ENCODE measurements around the gene TMEM14C.
"Not testable (repeated sequence)": the region's sequence is repeated elsewhere in the genome, so short reads cannot be mapped to it uniquely, and the experiment has no call there.

Gene TMEM14C

DNA sequence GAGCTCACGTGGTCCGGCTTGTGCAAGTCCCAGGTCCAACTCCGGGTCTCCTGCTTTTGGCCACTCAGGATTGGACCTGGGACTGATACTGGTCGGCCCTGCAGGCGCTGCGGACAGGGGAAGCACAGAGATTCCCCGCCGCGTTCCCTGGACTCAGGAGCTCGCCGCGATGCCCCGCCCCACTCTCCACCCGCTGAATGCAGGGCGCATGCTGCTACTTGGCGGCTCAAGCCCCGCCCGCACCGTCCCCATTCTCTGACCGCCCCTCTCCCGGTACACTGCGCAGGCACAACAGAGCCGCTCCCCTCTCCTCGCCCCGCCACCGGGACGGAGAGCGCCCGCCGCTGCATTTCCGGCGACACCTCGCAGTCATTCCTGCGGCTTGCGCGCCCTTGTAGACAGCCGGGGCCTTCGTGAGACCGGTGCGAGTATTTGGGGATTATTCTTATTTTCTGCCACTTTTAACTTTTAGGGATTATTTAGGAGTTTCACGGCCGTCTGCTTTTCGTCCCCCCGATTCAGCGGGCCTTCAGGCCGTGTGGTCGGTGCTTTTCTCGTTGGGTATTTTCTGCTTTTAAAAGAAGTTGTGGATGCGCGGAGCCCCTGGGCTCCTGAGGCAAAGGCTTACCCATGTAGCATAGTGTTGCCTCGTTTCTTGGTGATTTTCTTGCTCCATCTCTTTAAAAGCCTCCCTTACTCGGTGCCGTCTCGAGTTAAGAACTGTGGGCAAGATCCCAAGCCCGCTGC lies at the start of gene TMEM14C:
TSS of gene TMEM14C (plus strand) at position 251 of the 747 bp plus-strand sequence. CDS start 1,544 bp downstream, outside the sequence.
- DNase-seq = peak; percentile 98

DNA sequence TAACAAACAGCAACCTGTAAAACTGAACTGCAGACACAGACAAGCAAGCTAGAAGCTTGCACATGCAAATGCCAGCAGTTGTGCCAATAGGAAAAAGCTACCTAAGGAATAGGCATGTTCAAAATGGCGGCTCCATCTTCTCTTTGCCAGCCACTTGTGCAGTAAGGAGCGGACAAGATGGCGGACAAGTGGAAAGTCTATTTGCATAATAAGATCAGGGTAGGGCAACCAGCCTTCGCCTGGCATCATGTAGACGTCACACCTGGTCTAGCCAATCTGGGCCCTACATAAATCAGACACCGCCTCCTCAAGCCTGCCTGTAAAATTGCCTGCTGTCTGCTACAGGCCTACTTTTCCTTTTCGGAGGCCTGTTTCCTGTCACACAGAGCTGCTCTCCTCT lies 46.5 kb upstream of the TMEM14C start:
- no peak for DNase-seq

DNA sequence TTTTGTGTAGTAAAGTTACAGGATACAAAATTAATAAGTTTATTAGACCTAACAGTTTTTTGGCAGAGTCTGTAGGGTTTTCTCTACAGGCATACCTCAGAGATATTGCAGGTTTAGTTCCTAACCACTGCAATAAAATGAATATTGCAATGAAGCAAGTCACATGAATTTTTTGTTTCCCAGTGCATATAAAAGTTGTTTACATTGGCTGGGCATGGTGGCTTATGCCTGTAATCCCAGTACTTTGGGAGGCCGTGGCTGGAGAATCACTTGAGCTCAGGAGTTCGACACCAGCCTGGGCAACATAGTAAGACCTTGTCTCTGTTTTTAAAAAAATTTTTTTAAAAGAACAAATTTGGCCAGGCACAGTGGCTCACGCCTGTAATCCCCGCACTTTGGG lies 44.4 kb upstream of the TMEM14C start:
- DNase-seq = no peak

DNA sequence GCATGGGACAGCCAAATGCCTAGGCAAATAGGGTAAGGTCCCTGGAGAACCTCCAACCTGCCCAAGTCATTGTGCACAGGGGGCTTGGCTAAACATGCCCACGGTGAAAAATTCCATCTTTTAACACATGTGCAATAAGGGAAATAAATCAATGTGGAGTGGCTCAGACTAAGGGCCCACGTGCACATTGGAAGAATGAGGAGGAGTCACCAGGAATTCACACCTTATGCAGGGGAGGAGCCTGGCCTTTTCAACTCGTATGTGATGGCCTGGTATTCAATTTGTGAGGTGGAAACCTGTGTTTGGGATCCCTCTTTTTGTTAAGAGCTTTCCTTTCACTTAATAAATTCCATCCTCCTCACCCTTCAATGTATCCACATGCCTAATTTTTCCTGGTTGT lies 41.1 kb upstream of the TMEM14C start:
- no peak for DNase-seq

DNA sequence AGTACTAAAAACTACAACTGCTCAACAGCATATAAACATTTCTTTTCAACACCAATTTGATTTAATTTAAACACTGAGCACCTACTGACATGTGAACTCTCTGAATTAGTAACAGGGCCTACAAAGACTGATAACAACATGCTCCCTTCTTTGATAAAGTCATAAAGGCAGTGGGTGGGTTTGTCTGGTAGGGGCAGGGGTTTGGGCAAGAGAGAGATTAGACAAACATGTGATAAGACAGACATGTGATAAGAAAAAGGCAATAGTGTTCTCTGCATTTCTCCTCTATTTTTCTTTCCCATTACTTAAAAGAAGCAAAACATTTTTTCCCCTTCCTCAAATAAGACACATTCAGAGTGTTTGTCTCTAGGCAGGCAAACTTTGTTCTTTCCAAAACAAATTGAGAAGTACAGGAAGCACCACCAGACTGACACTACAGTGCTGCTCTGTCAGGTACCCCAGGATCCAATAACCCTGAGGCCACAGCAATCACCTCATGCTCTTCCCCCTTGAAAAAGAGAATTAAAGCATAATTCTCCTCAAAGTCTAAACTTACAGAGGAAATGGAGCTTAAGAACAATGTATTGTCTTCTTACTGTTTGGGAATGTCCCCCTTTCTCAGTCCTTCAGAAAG lies 40.4 kb upstream of the TMEM14C start:
- no peak for DNase-seq

DNA sequence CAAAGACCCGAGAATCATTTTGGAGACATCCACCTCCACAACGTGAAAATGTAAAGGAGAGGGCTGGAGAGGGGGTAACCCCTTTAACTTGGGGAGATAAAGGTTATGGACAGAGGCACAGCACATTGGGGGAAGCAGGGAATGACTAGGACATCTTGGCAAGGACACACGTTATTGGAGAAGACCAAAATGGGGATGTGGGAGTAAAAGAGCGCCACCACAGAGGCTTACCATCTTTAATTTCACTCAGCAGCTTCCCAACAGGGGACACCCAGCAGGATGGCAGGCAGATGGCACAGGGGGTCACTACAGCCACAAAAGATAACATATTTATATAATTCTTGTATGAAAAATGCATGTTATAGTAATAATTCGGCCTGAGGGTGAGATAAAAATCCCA lies 38.3 kb upstream of the TMEM14C start:
- no peak for DNase-seq

DNA sequence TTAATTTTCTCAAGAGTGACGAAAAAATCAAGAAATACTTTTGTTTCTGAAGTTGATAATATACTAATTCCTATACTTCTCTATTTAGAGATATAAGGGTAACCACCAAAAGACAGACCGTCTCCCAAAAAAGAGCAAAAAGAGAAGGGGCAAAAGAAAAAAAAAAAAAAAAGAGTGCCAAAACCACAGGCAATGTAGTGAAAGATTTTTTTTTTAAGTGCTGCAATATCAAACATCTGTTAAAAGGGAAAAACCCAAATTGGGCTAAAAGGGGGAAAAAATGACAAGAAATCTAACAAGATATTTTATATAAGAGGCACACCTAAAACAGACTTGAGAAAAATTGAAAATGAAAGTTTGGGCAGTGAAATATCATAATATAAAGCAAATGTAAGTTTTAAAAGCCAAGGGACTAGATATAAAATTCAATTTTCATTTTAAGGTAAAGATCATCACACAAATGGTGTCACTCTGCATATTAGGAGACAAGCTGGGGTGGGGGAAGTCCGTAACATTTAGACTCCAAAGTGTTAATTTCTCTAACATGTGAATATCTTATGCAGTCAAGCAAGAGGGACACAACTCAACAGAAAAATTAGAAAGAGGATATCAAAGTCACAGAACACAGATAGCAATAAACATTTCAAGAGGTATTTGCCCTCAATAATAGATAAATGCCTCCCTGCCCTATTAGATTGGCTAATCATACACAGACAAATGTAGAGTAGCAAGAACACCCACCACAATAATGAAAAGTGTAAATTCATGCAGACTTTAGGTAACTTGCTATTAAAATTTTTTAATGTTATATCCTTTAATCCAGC lies 37.6 kb upstream of the TMEM14C start:
- no peak for DNase-seq

DNA sequence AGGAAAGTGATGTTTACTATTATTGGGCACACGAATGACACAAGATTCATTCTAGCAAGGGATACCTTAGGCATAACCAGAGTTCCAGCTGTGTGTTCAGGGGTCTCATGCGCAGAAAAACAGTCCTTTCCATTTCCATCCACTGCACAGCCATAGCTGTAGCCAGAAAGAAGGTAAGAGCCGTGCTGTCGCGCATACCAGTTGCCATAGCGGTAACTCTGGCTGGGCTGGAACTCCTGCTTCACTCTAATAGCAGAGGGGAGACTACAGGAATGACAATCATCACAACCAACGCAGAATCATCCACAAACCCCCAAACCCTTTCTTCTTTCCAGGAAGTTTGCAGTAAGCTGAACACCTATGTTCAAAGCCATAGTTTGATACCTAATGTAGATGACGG lies 36.0 kb upstream of the TMEM14C start:
- no peak for DNase-seq

DNA sequence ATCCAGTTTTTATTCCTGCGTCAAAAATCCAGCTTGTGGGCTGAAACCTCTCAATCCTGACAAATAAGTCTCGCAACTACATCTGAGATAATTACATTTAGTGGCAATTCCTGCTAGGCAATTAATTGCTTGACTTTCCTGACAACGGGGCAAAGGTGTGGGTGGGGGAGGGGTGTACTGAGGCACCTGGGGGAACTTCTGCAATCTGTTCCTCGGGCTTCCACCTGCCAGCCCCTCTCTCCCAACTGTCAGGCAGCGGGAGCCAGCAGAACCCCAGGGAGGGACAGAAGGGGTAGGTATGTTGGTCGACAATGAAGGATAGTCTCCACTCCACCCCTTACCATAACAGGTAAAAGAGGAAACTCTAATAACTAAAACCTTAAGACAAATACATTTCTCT lies 35.3 kb upstream of the TMEM14C start:
- DNase-seq = no peak

DNA sequence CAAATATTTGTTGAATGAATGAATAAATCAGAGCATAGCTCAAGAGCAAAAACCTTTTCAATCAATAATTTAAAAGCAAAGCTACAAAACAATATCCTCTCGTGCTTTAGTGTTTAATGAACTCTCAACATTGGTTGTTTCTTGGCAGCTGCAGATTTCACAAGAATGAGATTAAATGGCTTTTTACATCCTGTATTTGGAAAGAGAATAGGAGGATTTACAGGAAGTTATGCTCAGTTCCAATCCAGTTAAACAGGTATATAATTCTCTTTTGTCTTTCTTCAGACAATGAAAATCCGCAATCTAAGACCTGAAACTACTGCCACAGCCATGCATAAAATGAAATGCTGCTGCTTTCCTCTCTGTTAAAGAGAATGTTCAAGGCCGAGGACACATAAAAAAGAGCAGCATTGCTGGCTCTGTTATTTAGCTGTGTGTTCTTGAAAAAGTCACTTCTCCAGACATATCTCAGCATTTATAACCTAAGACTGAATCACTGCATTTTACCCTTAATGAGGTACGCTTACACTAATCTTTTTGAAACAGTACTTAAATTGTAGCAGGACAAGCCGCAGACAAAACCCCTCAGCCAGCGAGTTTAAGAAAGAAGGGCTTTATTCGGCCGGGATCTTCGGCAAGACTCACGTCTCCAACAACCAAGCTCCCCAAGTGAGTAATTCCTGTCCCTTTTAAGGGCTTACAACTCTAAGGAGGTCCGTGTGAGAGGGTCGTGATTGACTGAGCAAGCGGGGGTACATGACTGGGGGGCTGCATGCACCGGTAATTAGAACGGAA lies 32.0 kb upstream of the TMEM14C start:
- no peak for DNase-seq

DNA sequence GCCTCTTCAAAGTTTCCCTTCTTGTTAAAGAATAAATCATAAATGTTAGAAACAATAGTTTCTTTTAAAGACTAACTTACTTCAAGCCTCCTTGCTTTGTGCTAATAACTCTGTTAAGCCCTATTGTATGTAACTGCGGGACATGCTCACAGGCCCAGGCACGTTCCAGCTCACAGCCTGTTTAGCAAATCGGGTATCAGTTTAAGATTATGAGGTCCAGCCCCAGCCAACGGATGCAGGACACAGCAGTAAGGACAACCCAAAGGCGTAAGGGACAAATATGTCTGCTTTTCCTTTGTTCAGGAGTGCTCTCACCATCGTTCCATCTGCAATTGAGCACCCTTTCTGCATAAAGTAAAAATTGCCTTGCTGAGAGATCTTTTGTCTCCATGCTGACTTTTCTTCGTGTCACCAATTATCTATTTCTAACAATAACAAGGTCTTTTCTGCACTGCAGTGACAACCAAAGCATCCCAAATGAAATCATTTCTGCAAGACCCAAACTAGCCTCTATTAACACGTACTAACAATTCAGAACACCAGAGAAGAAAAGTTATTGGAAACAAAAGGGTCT lies 29.8 kb upstream of the TMEM14C start:
- DNase-seq = no peak

DNA sequence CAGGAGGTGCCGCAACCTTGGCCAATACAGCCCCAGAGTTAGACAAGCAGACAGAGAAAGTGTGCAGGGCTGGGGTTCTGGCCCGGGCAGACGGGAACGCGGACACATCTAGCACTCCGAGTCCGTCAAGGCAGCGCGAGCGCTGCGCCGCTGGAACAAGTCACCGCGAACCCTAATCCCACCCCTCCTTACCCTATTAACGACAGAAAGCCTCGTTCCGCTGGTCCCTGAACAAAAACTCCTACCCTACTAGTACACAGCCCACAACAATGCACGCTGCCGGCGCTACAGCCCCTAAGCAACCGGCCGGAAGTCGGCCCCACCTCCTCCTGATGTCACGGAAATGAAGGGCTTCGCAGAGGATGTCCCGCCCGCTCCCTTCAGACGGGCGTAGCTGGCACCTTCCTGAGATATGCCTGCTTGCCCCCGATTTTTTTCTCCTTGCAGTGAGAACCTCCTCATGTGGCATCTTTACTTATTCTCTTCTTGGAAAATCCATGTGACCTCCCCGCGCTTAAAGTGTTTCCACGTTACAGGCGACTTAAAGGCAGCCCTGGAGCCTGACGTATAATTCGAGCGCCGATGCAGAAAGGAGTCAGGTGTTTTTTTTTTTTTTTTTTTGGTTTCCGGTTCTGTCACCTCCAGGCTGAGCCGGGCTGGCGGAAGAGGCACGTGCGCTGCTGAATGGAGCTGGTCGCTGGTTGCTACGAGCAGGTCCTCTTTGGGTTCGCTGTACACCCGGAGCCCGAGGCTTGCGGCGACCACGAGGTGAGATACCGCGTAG lies 28.4 kb upstream of the TMEM14C start, which contains the start of the genes C6orf52 and PAK1IP1:
TSS of gene C6orf52 (minus strand) at position 315 of the 784 bp plus-strand sequence. CDS start 7,066 bp downstream, outside the sequence.
TSS of gene PAK1IP1 (plus strand) at position 671 of the 784 bp plus-strand sequence. CDS start at position 685, 14 bp downstream.
- peak; percentile 92 for DNase-seq

DNA sequence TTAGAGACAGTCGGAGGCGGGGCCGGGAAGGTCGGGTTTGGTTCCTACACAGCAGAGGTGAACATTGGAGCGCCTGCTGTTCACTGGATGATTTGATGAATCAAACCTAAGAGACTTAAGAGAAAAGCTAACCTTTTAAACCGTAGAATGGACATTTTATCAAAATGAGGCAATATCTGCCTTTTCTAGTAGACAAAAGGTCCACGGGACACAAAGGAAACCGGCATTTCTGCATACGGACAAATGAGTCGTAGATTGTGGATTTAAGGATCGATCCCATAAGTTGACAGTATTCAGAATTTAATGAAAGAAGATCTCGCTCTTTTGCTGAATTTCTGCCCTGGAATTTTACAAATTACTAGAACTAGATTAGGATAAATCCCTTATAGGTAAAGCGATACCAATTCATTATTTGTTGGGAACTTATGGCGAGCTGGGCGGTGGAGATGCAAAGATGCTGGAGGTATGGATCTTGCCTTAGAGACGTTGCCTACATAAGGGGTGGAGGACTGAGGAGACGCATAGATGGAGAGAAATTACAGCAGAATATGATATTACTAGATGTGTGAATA lies 27.7 kb upstream of the TMEM14C start:
- no peak for DNase-seq

DNA sequence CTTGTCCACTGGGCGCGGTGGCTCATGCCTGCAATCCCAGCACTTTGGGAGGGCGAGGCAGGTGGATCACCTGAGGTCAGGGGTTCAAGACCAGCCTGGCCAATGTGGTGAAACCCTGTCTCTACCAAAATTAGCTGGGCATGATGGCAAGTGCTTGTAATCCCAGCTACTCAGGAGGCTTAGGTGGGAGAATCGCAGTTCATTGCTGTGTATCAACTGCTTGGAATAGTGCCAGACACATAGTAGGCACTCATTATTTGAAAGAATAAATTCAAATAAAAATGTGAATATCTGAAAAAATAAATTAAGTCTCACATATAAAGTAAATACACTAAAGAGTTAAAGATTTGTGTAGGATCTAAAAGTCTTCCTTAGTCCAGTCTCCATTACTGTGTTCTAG lies 26.2 kb upstream of the TMEM14C start:
- DNase-seq = no peak

DNA sequence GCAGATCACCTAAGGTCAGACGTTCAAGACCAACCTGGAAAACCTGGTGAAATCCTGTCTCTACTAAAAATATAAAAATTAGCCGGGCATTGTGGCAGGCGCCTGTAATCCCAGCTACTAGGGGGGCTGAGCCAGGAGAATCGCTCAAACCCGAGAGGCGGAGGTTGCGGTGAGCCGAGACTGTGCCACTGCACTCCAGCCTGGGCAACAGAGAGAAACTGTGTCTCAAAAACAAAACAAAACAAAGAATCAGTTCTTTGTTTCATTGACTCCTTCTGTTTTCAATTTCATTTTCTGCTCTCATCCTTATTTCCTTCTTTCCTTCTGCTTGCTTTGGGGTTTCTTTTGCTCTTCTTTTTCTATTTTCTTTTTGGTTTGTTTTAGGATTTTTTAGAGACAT lies 8.9 kb upstream of the TMEM14C start:
- no peak for DNase-seq

DNA sequence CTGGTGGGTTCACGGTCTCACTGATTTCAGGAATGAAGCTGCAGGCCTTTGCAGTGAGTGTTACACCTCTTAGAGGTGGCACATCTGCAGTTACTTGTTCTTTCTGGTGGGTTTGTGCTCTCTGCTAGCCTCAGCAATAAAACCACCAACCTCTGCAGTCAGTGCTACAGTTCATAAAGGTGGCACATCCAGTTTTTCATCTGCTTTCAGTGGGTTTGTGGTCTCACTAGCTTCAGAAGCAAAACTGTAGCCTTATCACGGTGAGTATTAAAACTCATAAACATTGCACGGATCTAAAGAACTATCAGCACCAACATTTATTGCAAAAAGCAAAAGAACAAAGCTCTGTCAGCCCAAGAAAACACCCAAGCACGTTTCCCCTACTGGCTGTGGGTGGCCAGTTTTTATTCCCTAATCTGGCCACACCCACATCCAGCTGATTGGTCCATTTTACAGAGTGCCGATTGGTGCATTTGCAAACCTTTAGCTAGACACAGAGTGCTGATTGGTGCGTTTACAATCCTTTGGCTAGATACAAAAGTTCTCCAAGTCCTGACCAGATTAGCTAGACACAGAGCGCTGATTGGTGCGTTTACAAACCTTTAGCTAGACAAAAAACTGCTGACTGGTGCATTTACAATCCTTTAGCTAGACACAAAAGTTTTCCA lies 3.4 kb upstream of the TMEM14C start:
- peak; percentile 30 for DNase-seq

DNA sequence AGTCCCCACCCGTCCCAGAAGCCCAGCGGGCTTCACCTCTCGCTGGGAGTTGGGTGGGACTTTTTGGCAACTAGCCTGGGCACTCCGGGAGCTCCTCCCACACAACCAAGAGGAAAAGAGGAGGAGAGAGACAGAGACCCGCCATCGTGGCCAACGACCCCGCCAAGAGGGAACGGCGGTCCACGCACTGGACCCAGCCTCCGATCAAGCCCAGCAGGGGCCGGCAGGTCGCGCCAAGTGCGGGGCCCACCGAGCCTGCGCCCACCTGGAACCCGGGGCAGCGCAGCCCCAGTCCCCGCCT lies 3.0 kb upstream of the TMEM14C start:
- peak; percentile 15 for DNase-seq

DNA sequence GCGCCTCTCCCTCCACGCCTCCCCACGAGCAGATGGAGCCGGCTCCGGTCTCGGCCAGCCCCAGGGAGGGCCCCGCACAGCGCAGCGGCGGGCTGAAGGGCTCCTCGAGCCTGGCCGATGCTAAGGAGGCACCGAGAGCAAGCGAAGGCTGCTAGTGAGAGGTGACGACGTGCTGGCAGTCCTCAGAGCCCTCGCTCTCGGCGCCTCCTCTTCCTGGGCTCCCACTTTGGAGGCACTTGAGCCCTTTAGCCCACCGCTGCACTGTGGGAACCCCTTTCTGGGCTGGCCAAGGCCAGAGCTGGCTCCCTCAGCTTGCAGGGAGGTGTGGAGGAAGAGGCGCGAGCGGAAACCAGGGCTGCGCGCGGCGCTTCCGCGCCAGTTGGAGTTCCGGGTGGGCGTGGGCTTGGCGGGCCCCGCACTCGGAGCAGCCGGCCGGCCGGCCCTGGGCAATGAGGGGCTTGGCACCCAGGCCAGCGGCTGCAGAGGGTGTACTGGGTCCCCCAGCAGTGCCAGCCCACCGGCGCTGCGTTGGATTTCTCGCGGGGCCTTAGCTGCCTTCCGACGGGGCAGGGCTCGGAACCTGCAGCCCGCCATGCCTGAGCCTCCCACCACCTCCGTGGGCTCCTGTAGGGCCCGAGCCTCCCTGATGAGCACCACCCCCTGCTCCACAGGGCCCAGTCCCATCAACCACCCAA lies 2.5 kb upstream of the TMEM14C start:
- peak; percentile 32 for DNase-seq

DNA sequence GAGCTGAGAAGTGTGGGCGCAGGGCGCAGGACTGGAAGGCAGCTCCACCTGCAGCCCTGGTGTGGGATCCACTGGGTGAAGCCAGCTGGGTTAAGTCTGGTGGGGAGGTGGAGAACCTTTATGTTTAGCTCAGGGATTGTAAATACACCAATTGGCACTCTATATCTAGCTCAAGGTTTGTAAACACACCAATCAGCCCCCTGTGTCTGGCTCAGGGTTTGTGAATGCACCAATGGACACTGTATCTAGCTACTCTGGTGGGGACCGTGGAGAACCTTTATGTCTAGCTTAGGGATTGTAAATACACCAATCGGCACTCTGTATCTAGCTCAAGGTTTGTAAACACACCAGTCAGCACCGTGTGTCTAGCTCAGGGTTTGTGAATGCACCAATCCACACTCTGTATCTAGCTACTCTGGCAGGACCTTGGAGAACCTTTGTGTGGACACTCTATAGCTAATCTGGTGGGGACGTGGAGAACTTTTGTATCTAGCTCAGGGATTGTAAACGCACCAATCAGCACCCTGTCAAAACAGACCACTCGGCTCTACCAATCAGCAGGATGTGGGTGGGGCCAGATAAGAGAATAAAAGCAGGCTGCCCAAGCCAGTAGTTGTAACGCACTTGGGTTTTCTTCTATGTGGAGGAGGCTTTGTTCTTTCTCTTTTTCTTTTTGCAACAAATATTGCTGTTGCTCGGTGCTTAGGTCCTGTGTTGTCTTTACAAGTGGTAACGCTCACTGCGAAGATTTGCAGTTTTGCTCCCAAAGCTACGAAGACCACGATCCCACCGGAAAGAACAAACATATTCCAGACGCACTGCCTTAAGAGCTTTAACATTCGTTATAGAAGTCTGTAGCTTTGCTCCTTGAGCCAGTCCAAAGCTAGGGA lies 1.7 kb upstream of the TMEM14C start:
- DNase-seq = not testable (repeated sequence)

Measured in COR-L47 (cell line).